Activated naive CD4-positive, alpha-beta T cell treated with anti-CD3 and anti-CD28 coated beads, Interleukin-2, amount 50 U/mL, for 24 hours (primary cell): ENCODE measurements around the gene F7.
"Not testable (repeated sequence)": the region's sequence is repeated elsewhere in the genome, so short reads cannot be mapped to it uniquely, and the experiment has no call there.

Experiments
- H3K27ac Mint-ChIP-seq: one replicate; pipeline ENCODE4 v1.8.0; 2021; ENCODE audit warnings: mild to moderate bottlenecking, mixed read lengths
- H3K27me3 Mint-ChIP-seq: one replicate; pipeline ENCODE4 v1.8.0; 2021; ENCODE audit warnings: mixed read lengths
- H3K36me3 Mint-ChIP-seq: one replicate; pipeline ENCODE4 v1.8.0; 2021; ENCODE audit warnings: mixed read lengths
- H3K4me1 Mint-ChIP-seq: one replicate; pipeline ENCODE4 v1.8.0; 2021; ENCODE audit warnings: mixed read lengths
- H3K4me3 Mint-ChIP-seq: one replicate; pipeline ENCODE4 v1.8.0; 2021; ENCODE audit warnings: mild to moderate bottlenecking, mixed read lengths
- H3K9me3 Mint-ChIP-seq: one replicate; pipeline ENCODE4 v1.8.0; 2021; ENCODE audit warnings: mixed read lengths

The F7 gene

DNA sequence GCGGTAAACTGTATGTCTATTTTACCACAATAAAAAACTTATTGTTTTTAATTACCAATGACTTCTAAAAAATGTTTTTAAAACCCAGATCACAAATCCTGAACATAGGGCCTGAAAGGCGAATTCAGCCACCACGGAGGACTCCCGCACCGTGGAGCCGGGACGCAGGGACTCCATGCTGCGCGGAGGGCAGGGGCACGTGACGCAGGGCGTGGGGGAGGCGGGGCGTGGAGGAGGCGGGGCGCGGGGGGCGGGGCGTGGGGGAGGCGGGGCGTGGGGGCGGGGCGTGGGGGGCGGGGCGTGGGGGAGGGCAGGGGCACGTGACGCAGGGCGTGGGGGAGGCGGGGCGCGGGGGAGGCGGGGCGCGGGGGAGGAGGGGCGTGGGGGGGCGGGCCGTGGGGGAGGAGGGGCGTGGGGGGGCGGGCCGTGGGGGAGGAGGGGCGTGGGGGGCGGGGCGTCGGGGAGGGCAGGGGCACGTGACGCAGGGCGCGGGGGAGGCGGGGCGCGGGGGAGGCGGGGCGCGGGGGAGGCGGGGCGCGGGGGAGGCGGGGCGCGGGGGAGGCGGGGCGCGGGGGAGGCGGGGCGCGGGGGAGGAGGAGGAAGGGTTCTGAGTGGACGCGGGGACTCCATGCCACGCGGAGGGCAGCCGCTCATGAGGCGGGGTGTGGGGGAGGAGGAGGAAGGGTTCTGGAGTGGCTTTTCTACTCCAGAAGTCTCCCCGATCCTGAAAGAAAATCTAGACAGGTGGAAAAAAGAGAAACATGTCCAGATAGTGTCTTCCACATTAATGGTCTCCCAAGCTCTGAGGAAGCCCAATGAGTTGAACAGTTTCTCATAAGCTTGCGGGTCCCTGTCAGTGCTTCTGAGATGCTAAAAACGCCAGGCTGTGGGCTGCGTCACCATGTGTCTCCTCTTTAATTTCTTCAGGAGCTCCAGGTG, 48.5 kb downstream of the F7 start:
- Mint-ChIP-seq H3K36me3 (no peaks in the 10 kb centered on the region), H3K27ac (peak overlapping the region; percentile 83), H3K4me3 (peak overlapping the region; percentile 81), H3K9me3 (no peaks in the 10 kb centered on the region), H3K4me1 (peaks cover 17% of the 10 kb centered on the region), H3K27me3 (no peaks in the 10 kb centered on the region)

GRCh38 chr13:113155201-113155600, 49.6 kb downstream of the F7 start:
- H3K4me3 Mint-ChIP-seq = peak overlapping the region; percentile 65
- no peaks in the 10 kb centered on the region for H3K27me3 Mint-ChIP-seq
- peaks cover 21% of the 10 kb centered on the region for H3K4me1 Mint-ChIP-seq
- H3K36me3 Mint-ChIP-seq = no peaks in the 10 kb centered on the region
- peak overlapping the region; percentile 64 for H3K27ac Mint-ChIP-seq
- H3K9me3 Mint-ChIP-seq = no peaks in the 10 kb centered on the region

DNA sequence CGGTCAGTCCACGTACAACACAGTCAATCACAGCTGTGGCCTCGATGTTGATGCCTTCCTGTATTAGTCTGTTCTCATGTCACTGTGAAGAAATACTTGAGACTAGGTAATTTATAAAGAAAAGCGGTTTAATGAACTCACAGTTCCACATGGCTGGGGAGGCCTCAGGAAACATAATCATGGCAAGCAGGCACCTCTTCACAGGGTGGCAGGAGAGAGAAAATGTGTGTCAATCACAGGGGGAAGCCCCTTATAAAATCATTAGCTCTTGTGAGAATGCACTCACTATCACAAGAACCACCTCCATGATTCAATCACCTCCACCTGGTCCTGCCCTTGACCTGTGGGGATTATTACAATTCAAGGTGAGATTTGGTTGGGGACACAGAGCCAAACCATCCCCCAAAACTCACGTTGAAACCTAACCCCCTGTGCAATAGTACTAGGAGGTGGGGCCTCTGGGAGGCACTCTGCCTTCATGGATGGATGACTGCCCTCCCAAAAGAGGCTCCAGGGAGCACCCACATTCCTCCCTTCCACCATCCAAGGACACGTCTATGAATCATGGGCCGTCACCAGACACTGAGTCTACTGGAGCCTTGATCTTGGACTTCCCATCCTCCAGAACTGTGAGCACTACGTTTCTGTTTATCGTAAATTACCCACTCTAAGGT, 50.5 kb downstream of the F7 start:
- no peaks in the 10 kb centered on the region for H3K36me3 Mint-ChIP-seq

GRCh38 chr13:113157206-113157928, 51.8 kb downstream of the F7 start:
- Mint-ChIP-seq H3K36me3 (no peaks in the 10 kb centered on the region), H3K4me1 (peaks cover 30% of the 10 kb centered on the region), H3K27me3 (no peaks in the 10 kb centered on the region), H3K27ac (peak overlapping the region; percentile 3), H3K9me3 (no peaks in the 10 kb centered on the region), H3K4me3 (no peak overlapping the region)

More for the DNA sequence above, 50.5 kb downstream of the F7 start:
- Mint-ChIP-seq H3K27ac (no peak overlapping the region), H3K4me3 (no peak overlapping the region), H3K9me3 (no peaks in the 10 kb centered on the region), H3K4me1 (peaks cover 30% of the 10 kb centered on the region), H3K27me3 (no peaks in the 10 kb centered on the region)

DNA sequence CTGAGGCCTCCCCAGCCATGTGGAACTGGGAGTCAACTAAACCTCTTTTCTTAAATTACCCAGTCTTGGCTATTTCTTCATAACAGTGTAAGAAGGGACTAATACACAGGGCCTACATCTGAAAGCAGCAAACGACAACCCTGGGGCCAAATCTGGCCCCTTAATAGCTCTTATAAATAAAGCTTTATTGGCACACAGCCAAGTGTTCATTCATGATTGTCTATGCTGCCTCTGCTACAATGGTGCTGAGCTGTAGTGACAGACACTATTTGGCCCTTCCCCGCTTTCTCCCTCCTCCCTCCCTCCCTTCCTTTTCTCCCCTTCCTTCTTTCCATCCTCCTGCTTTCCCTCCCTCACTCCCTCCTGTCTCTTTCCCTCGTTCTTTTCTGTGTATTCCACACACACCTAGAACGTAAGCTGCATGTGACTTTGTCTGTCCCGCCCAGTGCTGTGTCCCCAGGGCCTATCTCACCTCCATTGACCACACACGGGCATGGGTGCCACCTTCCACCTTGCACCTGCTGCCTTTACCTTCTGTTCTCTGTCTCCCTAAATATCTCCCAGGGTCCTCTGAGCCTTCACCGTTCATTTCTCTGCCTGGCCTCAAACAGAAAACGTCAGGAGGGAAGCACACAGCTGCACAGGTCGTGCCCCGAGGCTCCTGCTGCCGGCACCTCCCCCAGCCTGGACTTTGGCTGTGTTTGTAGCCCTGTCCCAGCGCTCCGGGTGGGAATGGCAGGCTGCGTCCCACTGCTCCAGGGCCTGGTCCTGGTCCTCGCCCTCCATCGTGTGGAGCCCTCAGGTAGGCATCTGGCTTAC, 52.5 kb downstream of the F7 start, which contains the start of gene PROZ:
Gene PROZ (plus strand): TSS at position 720 of the 819 bp plus-strand sequence. CDS start 13 bp downstream, at position 733.
- H3K36me3 Mint-ChIP-seq = no peaks in the 10 kb centered on the region
- H3K4me1 Mint-ChIP-seq = peaks cover 25% of the 10 kb centered on the region
- no peak within 1 kb of the TSS for H3K4me3 Mint-ChIP-seq
- H3K27me3 Mint-ChIP-seq = no peaks in the 10 kb centered on the region
- no peaks in the 10 kb centered on the region for H3K9me3 Mint-ChIP-seq
- H3K27ac Mint-ChIP-seq = peak within 1 kb of the TSS; percentile 3

DNA sequence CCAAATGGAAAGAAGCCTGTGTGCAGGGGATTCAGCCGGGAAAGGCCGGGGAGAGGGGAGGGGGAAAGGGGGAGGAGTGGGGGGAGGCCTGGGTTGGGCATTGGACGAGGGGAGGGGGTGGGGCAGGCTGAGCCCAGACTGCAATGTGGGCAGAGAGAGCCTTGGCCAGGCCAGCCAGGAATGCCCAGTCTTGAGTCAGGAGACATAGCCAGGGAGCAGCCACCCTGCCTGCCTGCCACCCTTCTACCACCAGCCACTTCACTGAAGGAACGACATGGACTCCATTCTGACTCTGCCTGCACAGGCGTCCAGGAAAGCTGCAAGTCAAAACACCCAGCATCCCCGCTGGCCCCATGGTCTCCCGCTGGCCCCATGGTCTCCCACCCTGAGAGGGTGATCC, 53.4 kb downstream of the F7 start:
- no peak overlapping the region for H3K4me3 Mint-ChIP-seq
- no peaks in the 10 kb centered on the region for H3K9me3 Mint-ChIP-seq
- no peaks in the 10 kb centered on the region for H3K27me3 Mint-ChIP-seq
- peaks cover 30% of the 10 kb centered on the region for H3K4me1 Mint-ChIP-seq
- no peaks in the 10 kb centered on the region for H3K36me3 Mint-ChIP-seq
- H3K27ac Mint-ChIP-seq = no peak overlapping the region

DNA sequence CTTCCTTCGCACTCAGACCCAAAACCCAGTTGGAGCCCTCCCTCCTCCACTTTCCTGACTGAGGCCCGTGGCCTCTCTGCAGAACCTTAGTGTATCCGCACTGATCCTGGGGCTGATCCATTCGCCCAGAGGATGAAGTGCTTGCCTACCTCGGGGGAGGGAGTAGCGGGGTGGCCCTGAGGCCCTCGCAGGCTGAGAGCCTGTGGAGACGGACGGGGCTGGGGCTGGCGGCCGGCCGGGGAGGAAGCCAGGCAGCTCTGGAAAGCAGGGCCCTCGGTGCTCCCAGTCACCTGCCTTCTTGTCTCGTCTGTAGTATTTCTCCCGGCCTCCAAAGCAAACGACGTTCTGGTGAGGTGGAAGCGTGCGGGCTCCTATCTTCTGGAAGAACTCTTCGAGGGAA, 54.1 kb downstream of the F7 start:
- peak overlapping the region; percentile 51 for H3K27ac Mint-ChIP-seq
- H3K9me3 Mint-ChIP-seq = no peaks in the 10 kb centered on the region
- peaks cover 27% of the 10 kb centered on the region for H3K4me1 Mint-ChIP-seq
- H3K36me3 Mint-ChIP-seq = no peaks in the 10 kb centered on the region
- no peaks in the 10 kb centered on the region for H3K27me3 Mint-ChIP-seq
- H3K4me3 Mint-ChIP-seq = no peak overlapping the region

DNA sequence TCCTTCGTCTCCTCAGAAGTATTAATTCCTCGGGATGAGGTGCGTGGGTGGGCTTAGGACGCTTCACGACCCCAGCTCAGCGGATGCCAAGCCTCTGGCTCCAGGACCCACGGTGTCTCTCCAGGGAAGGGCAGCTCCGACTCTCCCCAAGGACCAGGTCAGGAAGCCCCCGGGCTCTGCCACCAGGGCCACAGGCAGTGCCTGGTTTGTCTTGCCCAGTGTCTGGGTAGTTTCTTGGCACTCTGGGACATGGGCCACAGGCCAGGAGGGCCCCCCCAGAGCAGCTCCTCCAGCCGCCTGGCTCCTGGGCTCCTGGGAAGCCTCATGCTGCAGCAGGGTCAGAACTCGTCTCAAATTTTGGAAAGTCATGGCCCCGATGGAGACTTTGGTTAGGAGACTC, 55.4 kb downstream of the F7 start:
- H3K27ac Mint-ChIP-seq = peak overlapping the region; percentile 72
- H3K9me3 Mint-ChIP-seq = no peaks in the 10 kb centered on the region
- H3K36me3 Mint-ChIP-seq = no peaks in the 10 kb centered on the region
- no peaks in the 10 kb centered on the region for H3K27me3 Mint-ChIP-seq
- peak overlapping the region; percentile 68 for H3K4me3 Mint-ChIP-seq
- peaks cover 32% of the 10 kb centered on the region for H3K4me1 Mint-ChIP-seq

GRCh38 chr13:113161433-113161832, 55.8 kb downstream of the F7 start:
- Mint-ChIP-seq H3K36me3 (no peaks in the 10 kb centered on the region), H3K9me3 (no peaks in the 10 kb centered on the region), H3K27me3 (no peaks in the 10 kb centered on the region), H3K4me1 (peaks cover 36% of the 10 kb centered on the region), H3K4me3 (peak overlapping the region; percentile 68), H3K27ac (peak overlapping the region; percentile 72)

GRCh38 chr13:113161975-113162374, 56.4 kb downstream of the F7 start:
- not testable (repeated sequence) for H3K9me3 Mint-ChIP-seq, H3K27ac Mint-ChIP-seq, H3K27me3 Mint-ChIP-seq, H3K36me3 Mint-ChIP-seq, H3K4me3 Mint-ChIP-seq
- peaks cover 39% of the 10 kb centered on the region for H3K4me1 Mint-ChIP-seq

- H3K4me3 Mint-ChIP-seq = no peak overlapping the region
- H3K9me3 Mint-ChIP-seq = no peaks in the 10 kb centered on the region
- peaks cover 39% of the 10 kb centered on the region for H3K4me1 Mint-ChIP-seq
- H3K27me3 Mint-ChIP-seq = no peaks in the 10 kb centered on the region
- peaks cover 9% of the 10 kb centered on the region for H3K36me3 Mint-ChIP-seq
- peak overlapping the region; percentile 66 for H3K27ac Mint-ChIP-seq
Observed at GRCh38 chr13:113162783-113163685, 57.4 kb downstream of the F7 start.

DNA sequence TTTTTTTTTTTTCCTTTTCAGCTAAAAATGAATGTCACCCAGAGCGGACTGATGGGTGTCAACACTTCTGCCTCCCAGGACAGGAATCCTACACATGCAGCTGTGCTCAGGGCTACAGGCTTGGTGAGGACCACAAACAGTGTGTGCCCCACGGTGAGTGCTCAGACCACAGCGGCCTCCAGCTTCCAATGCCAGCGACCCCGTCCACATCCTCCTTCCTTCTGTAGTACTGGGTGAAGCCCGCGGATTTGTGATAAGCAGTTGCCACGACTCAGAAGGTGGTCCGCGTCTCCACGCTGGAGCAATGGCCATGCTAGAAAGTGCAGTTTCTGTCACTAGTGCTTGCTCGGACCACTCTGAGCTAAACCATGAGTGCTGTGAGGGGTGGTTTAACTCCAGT, 58.9 kb downstream of the F7 start:
- Mint-ChIP-seq H3K4me1 (peaks cover 39% of the 10 kb centered on the region), H3K27me3 (no peaks in the 10 kb centered on the region), H3K9me3 (no peaks in the 10 kb centered on the region), H3K27ac (no peak overlapping the region), H3K36me3 (peaks cover 16% of the 10 kb centered on the region), H3K4me3 (no peak overlapping the region)

GRCh38 chr13:113166266-113166665, 60.7 kb downstream of the F7 start:
- H3K9me3 Mint-ChIP-seq = no peaks in the 10 kb centered on the region
- peaks cover 19% of the 10 kb centered on the region for H3K36me3 Mint-ChIP-seq
- H3K27me3 Mint-ChIP-seq = no peaks in the 10 kb centered on the region
- H3K27ac Mint-ChIP-seq = peak overlapping the region; percentile 69
- peaks cover 29% of the 10 kb centered on the region for H3K4me1 Mint-ChIP-seq
- H3K4me3 Mint-ChIP-seq = no peak overlapping the region

DNA sequence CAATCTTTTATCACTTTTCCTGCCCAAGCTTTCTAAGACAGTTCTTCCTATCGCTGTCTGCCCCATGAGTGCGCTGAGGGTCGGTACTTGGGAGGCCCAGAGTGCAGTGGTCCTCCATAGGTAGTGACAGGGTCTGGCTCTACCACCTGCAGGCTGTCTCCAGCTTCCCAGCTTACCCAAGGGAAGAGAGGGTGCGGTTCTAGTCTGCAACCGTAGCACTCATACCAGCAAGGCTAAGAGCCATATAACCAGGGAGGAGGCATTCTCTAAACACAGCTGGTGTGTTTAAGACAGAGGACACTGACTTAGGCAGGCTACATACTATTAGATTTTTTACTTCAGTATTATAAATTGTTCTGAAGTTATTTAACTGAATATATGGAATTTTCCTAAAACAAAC, 61.1 kb downstream of the F7 start:
- H3K27ac Mint-ChIP-seq = no peak overlapping the region
- no peak overlapping the region for H3K4me3 Mint-ChIP-seq
- H3K4me1 Mint-ChIP-seq = peaks cover 26% of the 10 kb centered on the region
- H3K9me3 Mint-ChIP-seq = no peaks in the 10 kb centered on the region
- H3K36me3 Mint-ChIP-seq = peaks cover 19% of the 10 kb centered on the region
- H3K27me3 Mint-ChIP-seq = no peaks in the 10 kb centered on the region
